Loucy (cell line): ENCODE measurements around the gene SEMA5A.

Experiments
- EZH2phosphoT487 ChIP-seq: fragments of 200-600 bp; IDR thresholded peaks from 2 replicates; pipeline ENCODE4 v1.6.1; 2018; ENCODE audit warnings: antibody characterized with exemption, mild to moderate bottlenecking, moderate library complexity, borderline replicate concordance
- TF ChIP-seq, protein P1 (sequence below): fragments of 200-600 bp; sonication (generic); conservative IDR thresholded peaks from 2 replicates; pipeline ENCODE4 v1.5.1; 2014; ENCODE audit warnings: mild to moderate bottlenecking, antibody characterized with exemption, low read length

DNA sequence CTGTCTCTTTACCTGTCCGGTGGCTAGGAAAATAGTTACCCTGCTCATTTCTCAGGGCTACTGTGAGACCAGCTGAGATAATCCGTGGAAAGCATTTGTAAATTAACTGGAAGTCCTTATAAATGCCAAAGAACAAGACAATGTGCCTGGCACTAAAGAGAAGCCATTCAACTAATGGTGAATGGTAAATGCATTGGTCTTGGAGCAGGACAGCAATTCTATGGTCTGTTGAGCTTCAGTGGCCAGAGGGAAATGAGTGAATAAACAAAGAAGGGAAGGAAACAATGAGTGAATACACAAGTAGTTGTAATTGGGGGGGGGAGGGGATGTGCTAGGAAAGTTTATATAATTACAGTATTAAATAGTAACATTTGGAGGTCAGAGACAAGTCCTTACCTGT lies 353.6 kb downstream of the SEMA5A start:
- TF ChIP-seq, protein P1, sequence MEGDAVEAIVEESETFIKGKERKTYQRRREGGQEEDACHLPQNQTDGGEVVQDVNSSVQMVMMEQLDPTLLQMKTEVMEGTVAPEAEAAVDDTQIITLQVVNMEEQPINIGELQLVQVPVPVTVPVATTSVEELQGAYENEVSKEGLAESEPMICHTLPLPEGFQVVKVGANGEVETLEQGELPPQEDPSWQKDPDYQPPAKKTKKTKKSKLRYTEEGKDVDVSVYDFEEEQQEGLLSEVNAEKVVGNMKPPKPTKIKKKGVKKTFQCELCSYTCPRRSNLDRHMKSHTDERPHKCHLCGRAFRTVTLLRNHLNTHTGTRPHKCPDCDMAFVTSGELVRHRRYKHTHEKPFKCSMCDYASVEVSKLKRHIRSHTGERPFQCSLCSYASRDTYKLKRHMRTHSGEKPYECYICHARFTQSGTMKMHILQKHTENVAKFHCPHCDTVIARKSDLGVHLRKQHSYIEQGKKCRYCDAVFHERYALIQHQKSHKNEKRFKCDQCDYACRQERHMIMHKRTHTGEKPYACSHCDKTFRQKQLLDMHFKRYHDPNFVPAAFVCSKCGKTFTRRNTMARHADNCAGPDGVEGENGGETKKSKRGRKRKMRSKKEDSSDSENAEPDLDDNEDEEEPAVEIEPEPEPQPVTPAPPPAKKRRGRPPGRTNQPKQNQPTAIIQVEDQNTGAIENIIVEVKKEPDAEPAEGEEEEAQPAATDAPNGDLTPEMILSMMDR: no peak
- TF ChIP-seq EZH2phosphoT487: no peak
